Stimulated activated CD8-positive, alpha-beta memory T cell treated with anti-CD3 and anti-CD28 coated beads, Interleukin-15, amount 100 ng/mL, for 4 hours (primary cell): ENCODE measurements around the gene TAGLN2.
A peak's percentile ranks its signal among the peaks of the same experiment; 100 is the strongest.
"Not testable (repeated sequence)": the region's sequence is repeated elsewhere in the genome, so short reads cannot be mapped to it uniquely, and the experiment has no call there.

ENCODE experiments used
- DNase-seq, 2 donors: peaks; one replicate each; pipeline ENCODE4 v3.0.0-alpha.2; 2020; ENCODE audit warnings: low read depth in 2 of 2

Gene TAGLN2

GRCh38 chr1:159900755-159901360, 24.4 kb downstream of the TAGLN2 start:
- no peak for DNase-seq

GRCh38 chr1:159900086-159900680, 25.1 kb downstream of the TAGLN2 start, which contains the start of gene CFAP45:
Gene CFAP45, minus strand, starts transcription at chr1:159900165. Its CDS starts 67 bp downstream, at chr1:159900098.
- no peak for DNase-seq

GRCh38 chr1:159899634-159900033, 25.7 kb downstream of the TAGLN2 start:
- not testable (repeated sequence) for DNase-seq

- no peak for DNase-seq
These were observed 26.8 kb downstream of the TAGLN2 start for GRCh38 chr1:159898527-159898926.

GRCh38 chr1:159897962-159898361, 27.3 kb downstream of the TAGLN2 start:
- DNase-seq = no peak

- DNase-seq = no peak
These were observed 28.8 kb downstream of the TAGLN2 start for GRCh38 chr1:159896546-159896930.

- DNase-seq = no peak
These were observed 29.3 kb downstream of the TAGLN2 start for GRCh38 chr1:159895836-159896545.

- no peak for DNase-seq
These were observed 30.0 kb downstream of the TAGLN2 start for GRCh38 chr1:159895286-159895685.

- DNase-seq = no peak
These were observed 32.4 kb downstream of the TAGLN2 start for GRCh38 chr1:159892944-159893343.

GRCh38 chr1:159891275-159892157, 33.8 kb downstream of the TAGLN2 start:
- peak; percentile 36 to 54 for DNase-seq

- no peak for DNase-seq
These were observed 34.9 kb downstream of the TAGLN2 start for GRCh38 chr1:159890390-159890789.

- no peak for DNase-seq
These were observed 35.5 kb downstream of the TAGLN2 start for GRCh38 chr1:159889821-159890252.

- DNase-seq = no peak
These were observed 36.1 kb downstream of the TAGLN2 start for GRCh38 chr1:159889202-159889601.

- no peak for DNase-seq
These were observed 41.0 kb downstream of the TAGLN2 start for GRCh38 chr1:159884296-159884695.

- no peak for DNase-seq
These were observed 42.2 kb downstream of the TAGLN2 start for GRCh38 chr1:159883134-159883533.

- no peak for DNase-seq
These were observed 42.8 kb downstream of the TAGLN2 start for GRCh38 chr1:159882527-159882862.

- DNase-seq = no peak
These were observed 43.4 kb downstream of the TAGLN2 start for GRCh38 chr1:159881622-159882526.

- no peak for DNase-seq
These were observed 44.9 kb downstream of the TAGLN2 start for GRCh38 chr1:159880430-159880829.

- no peak for DNase-seq
These were observed 45.3 kb downstream of the TAGLN2 start for GRCh38 chr1:159879977-159880376.

- DNase-seq = no peak
These were observed 46.2 kb downstream of the TAGLN2 start for GRCh38 chr1:159879136-159879535.
